Measurements from ENCODE around the gene RBM12. TPM values are rescaled to one million over a fixed set of nuclear protein-coding genes. Genes with fewer than 3 reads are reported as not detected.

Gene RBM12
- total RNA-seq, 2 experiments from 2014 or later = 161 to 169 TPM

GRCh38 chr20:35625584-35626385 lies 38.9 kb downstream of the RBM12 start:
- H3K4me1 Mint-ChIP-seq = peaks cover 5% of the 10 kb centered on the region
- no peak for DNase-seq
- no peak overlapping the region for H3K4me3 Mint-ChIP-seq
- no peaks in the 10 kb centered on the region for H3K9me3 Mint-ChIP-seq
- H3K27ac Mint-ChIP-seq = no peak overlapping the region
- H3K36me3 Mint-ChIP-seq = peaks cover 22% of the 10 kb centered on the region
- no peaks in the 10 kb centered on the region for H3K27me3 Mint-ChIP-seq

GRCh38 chr20:35621560-35621946 lies 43.1 kb downstream of the RBM12 start:
- H3K27me3 Mint-ChIP-seq = peaks cover 11% of the 10 kb centered on the region
- no peak overlapping the region for H3K4me3 Mint-ChIP-seq
- no peak for DNase-seq
- no peaks in the 10 kb centered on the region for H3K9me3 Mint-ChIP-seq
- peaks cover 38% of the 10 kb centered on the region for H3K4me1 Mint-ChIP-seq
- peak overlapping the region; percentile 61 for H3K27ac Mint-ChIP-seq
- peaks cover 25% of the 10 kb centered on the region for H3K36me3 Mint-ChIP-seq

GRCh38 chr20:35620818-35621559 lies 43.7 kb downstream of the RBM12 start:
- peaks cover 38% of the 10 kb centered on the region for H3K4me1 Mint-ChIP-seq
- peaks cover 22% of the 10 kb centered on the region for H3K36me3 Mint-ChIP-seq
- no peak for DNase-seq
- H3K27ac Mint-ChIP-seq = no peak overlapping the region
- peaks cover 11% of the 10 kb centered on the region for H3K27me3 Mint-ChIP-seq
- H3K4me3 Mint-ChIP-seq = no peak overlapping the region
- H3K9me3 Mint-ChIP-seq = no peaks in the 10 kb centered on the region

- H3K27me3 Mint-ChIP-seq = peaks cover 11% of the 10 kb centered on the region
- peaks cover 45% of the 10 kb centered on the region for H3K4me1 Mint-ChIP-seq
- peak overlapping the region; percentile 84 for H3K27ac Mint-ChIP-seq
- peaks cover 11% of the 10 kb centered on the region for H3K36me3 Mint-ChIP-seq
- peak overlapping the region; percentile 84 for H3K4me3 Mint-ChIP-seq
- H3K9me3 Mint-ChIP-seq = no peaks in the 10 kb centered on the region
- DNase-seq = peak; percentile 85
Observed at GRCh38 chr20:35619196-35620095, 45.3 kb downstream of the RBM12 start.

- peaks cover 11% of the 10 kb centered on the region for H3K27me3 Mint-ChIP-seq
- H3K27ac Mint-ChIP-seq = peak overlapping the region; percentile 65
- no peaks in the 10 kb centered on the region for H3K9me3 Mint-ChIP-seq
- H3K4me3 Mint-ChIP-seq = peak overlapping the region; percentile 84
- H3K4me1 Mint-ChIP-seq = peaks cover 45% of the 10 kb centered on the region
- peaks cover 11% of the 10 kb centered on the region for H3K36me3 Mint-ChIP-seq
- DNase-seq = peak; percentile 21
Observed at GRCh38 chr20:35618263-35619131, 46.2 kb downstream of the RBM12 start.

- H3K4me3 Mint-ChIP-seq = peak overlapping the region; percentile 84
- H3K36me3 Mint-ChIP-seq = peaks cover 11% of the 10 kb centered on the region
- H3K4me1 Mint-ChIP-seq = peaks cover 45% of the 10 kb centered on the region
- peaks cover 11% of the 10 kb centered on the region for H3K27me3 Mint-ChIP-seq
- no peaks in the 10 kb centered on the region for H3K9me3 Mint-ChIP-seq
- DNase-seq = peak; percentile 64
- H3K27ac Mint-ChIP-seq = peak overlapping the region; percentile 63
Observed at GRCh38 chr20:35617397-35618262, 47.1 kb downstream of the RBM12 start.

GRCh38 chr20:35616465-35617396 lies 48.0 kb downstream of the RBM12 start:
- H3K27ac Mint-ChIP-seq = peak overlapping the region; percentile 86
- H3K9me3 Mint-ChIP-seq = no peaks in the 10 kb centered on the region
- H3K4me1 Mint-ChIP-seq = peaks cover 45% of the 10 kb centered on the region
- peaks cover 11% of the 10 kb centered on the region for H3K27me3 Mint-ChIP-seq
- peak; percentile 65 for DNase-seq
- H3K4me3 Mint-ChIP-seq = peak overlapping the region; percentile 84
- H3K36me3 Mint-ChIP-seq = peaks cover 11% of the 10 kb centered on the region

- H3K27ac Mint-ChIP-seq = peak within 1 kb of the TSS; percentile 91
- DNase-seq = peak; percentile 99
- peaks cover 8% of the 10 kb centered on the region for H3K36me3 Mint-ChIP-seq
- H3K4me1 Mint-ChIP-seq = peaks cover 41% of the 10 kb centered on the region
- H3K9me3 Mint-ChIP-seq = no peaks in the 10 kb centered on the region
- H3K4me3 Mint-ChIP-seq = peak within 1 kb of the TSS; percentile 84
- peaks cover 11% of the 10 kb centered on the region for H3K27me3 Mint-ChIP-seq
Observed at GRCh38 chr20:35615667-35616464, 48.8 kb downstream of the RBM12 start, which contains the start of gene SPAG4. TSS of gene SPAG4 (plus strand) at chr20:35615829. CDS start at chr20:35616004, 175 bp downstream.

- no peak overlapping the region for H3K4me3 Mint-ChIP-seq
- H3K9me3 Mint-ChIP-seq = no peaks in the 10 kb centered on the region
- peaks cover 10% of the 10 kb centered on the region for H3K4me1 Mint-ChIP-seq
- H3K36me3 Mint-ChIP-seq = no peaks in the 10 kb centered on the region
- DNase-seq = no peak
- no peaks in the 10 kb centered on the region for H3K27me3 Mint-ChIP-seq
- no peak overlapping the region for H3K27ac Mint-ChIP-seq
Observed at GRCh38 chr20:35611482-35611881, 53.2 kb downstream of the RBM12 start.

- Mint-ChIP-seq H3K9me3 (no peaks in the 10 kb centered on the region), H3K36me3 (no peaks in the 10 kb centered on the region), H3K27ac (no peak overlapping the region), H3K4me3 (no peak overlapping the region), H3K4me1 (peaks cover 10% of the 10 kb centered on the region), H3K27me3 (no peaks in the 10 kb centered on the region)
- no peak for DNase-seq
Observed at GRCh38 chr20:35610833-35611427, 53.8 kb downstream of the RBM12 start.

- Mint-ChIP-seq H3K4me1 (peaks cover 4% of the 10 kb centered on the region), H3K27me3 (peaks cover 12% of the 10 kb centered on the region), H3K27ac (no peak overlapping the region), H3K36me3 (no peaks in the 10 kb centered on the region), H3K9me3 (no peaks in the 10 kb centered on the region), H3K4me3 (no peak overlapping the region)
- DNase-seq = no peak
Observed at GRCh38 chr20:35607003-35607735, 57.5 kb downstream of the RBM12 start.

Measured in activated naive CD8-positive, alpha-beta T cell treated with anti-CD3 and anti-CD28 coated beads for 36 hours (primary cell).